Breast epithelium (tissue), 4 donors: ENCODE measurements around the gene RNF121. TPM values are rescaled to one million over a fixed set of nuclear protein-coding genes. Genes with fewer than 3 reads are reported as not detected.

Experiments
- DNase-seq, 2 donors: peaks; one replicate each; pipeline ENCODE4 v3.0.0-alpha.2; 2019; ENCODE audit warnings: low spot score in 2 of 2
- H3K27ac ChIP-seq, 2 donors: fragments of 200-600 bp; sonication (generic) in 1 of 2; one replicate each; pipeline ENCODE4 v1.5.1; 2016 to 2019; ENCODE audit warnings: mild to moderate bottlenecking in 1 of 2
- H3K27me3 ChIP-seq, 2 donors: fragments of 200-600 bp; sonication (generic) in 1 of 2; one replicate each; pipeline versions ENCODE4 v1.5.1 to v1.6.0; 2017 to 2019; ENCODE audit warnings: control low read depth in 1 of 2, mild to moderate bottlenecking in 1 of 2
- H3K36me3 ChIP-seq: fragments of 200-600 bp; one replicate; pipeline ENCODE4 v1.5.1; 2019
- H3K4me1 ChIP-seq, 2 donors: fragments of 200-600 bp; sonication (generic); one replicate each; pipeline ENCODE4 v1.5.1; 2016 to 2019; ENCODE audit warnings: control low read depth in 1 of 2
- H3K4me3 ChIP-seq, 3 donors: fragments of 200-600 bp; sonication (generic); 1 replicate in 2 of 3; 2 replicates in 1 of 3; pipeline ENCODE4 v1.5.1; 2016 to 2019; ENCODE audit warnings: mild to moderate bottlenecking in 3 of 3, moderate library complexity in 2 of 3
- H3K9me3 ChIP-seq, 2 donors: fragments of 200-600 bp; sonication (generic) in 1 of 2; one replicate each; pipeline ENCODE4 v1.5.1; 2016 to 2019; ENCODE audit warnings: control low read depth in 1 of 2
- POLR2A ChIP-seq: fragments of 450-650 bp; IDR thresholded peaks from one replicate; pipeline ENCODE4 v1.6.1; 2016; ENCODE audit warnings: antibody characterized with exemption, mild to moderate bottlenecking, moderate library complexity
- POLR2AphosphoS5 ChIP-seq, 3 donors: sonication (generic); formaldehyde crosslinking; IDR thresholded peaks; one replicate each; pipeline ENCODE4 v1.6.1; 2017; ENCODE audit warnings: antibody characterized with exemption in 3 of 3
- intact Hi-C: fragments of 100-400 bp; cut with DNase I; formaldehyde crosslinking; loops from one replicate; pipeline ENCODE4 v1.15.1; 2023; ENCODE audit warnings: low total_unique reads
- total RNA-seq, 3 donors: library from RNA; depleted of rRNA; stranded (reverse); fragments of >200 nt; gene quantifications; one replicate each; pipeline ENCODE4 v1.1.0, GENCODE V29; 2016
- TF ChIP-seq, protein P1 (sequence below), 3 donors: fragments of 450-650 bp; IDR thresholded peaks; one replicate each; pipeline ENCODE4 v1.5.1; 2016 to 2017; ENCODE audit warnings: antibody characterized with exemption in 3 of 3, mild to moderate bottlenecking in 3 of 3, moderate library complexity in 3 of 3

RNF121 gene
- total RNA-seq, 3 donors from 2014 or later, result 21.8 to 39.0 (median 37.3) TPM

DNA sequence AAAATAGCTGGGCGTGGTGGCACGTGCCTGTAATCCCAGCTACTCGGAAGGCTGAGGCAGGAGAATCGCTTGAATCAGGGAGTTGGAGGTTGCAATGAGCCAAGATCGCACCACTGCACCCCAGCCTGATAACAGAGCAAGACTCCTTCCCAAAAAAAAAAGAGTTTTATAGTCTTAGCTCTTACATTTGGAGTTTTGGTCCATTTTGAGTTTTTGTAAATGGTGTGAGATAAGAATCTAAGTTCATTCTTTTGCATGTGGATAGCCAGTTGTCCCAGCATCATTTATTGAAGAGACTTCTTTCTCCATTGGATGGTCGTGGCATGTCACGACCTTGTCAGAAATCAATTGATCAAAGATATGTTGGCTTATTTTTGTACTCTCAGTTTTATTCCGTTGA lies 34.6 kb downstream of the RNF121 start:
- Histone ChIP-seq H3K4me1 (no peaks in the 10 kb centered on the region), H3K27me3 (no peaks in the 10 kb centered on the region), H3K4me3 (no peak overlapping the region), H3K36me3 (peaks cover 10% of the 10 kb centered on the region), H3K27ac (no peak overlapping the region), H3K9me3 (no peaks in the 10 kb centered on the region)
- no peak for TF ChIP-seq POLR2A
- TF ChIP-seq, protein P1, sequence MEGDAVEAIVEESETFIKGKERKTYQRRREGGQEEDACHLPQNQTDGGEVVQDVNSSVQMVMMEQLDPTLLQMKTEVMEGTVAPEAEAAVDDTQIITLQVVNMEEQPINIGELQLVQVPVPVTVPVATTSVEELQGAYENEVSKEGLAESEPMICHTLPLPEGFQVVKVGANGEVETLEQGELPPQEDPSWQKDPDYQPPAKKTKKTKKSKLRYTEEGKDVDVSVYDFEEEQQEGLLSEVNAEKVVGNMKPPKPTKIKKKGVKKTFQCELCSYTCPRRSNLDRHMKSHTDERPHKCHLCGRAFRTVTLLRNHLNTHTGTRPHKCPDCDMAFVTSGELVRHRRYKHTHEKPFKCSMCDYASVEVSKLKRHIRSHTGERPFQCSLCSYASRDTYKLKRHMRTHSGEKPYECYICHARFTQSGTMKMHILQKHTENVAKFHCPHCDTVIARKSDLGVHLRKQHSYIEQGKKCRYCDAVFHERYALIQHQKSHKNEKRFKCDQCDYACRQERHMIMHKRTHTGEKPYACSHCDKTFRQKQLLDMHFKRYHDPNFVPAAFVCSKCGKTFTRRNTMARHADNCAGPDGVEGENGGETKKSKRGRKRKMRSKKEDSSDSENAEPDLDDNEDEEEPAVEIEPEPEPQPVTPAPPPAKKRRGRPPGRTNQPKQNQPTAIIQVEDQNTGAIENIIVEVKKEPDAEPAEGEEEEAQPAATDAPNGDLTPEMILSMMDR (IDR thresholded peaks at IDR 0.05), result no peak
- no peak for TF ChIP-seq POLR2AphosphoS5 (IDR thresholded peaks at IDR 0.05)
- DNase-seq, result no peak
- intact Hi-C loops, result no loop called here

DNA sequence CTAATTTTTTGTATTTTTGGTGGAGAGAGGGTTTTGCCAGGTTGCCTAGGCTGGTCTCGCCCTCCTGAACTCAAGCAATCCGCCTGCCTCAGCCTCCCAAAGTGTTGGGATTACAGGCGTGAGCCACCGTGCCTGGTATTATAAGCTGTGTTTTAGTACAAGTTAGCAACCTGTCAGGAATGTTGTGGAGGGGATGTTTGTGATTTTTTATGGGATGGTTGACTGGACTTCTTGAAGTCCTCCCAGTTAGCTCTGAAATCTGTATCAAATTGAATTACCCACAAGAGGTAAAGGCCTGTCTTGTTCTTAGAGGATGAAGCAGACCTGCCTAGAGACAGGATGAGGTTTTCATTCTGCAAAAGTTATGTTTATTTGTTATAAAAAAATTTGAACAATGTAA lies 35.8 kb downstream of the RNF121 start:
- no peak overlapping the region for H3K4me3 ChIP-seq
- peaks cover 10% of the 10 kb centered on the region for H3K36me3 ChIP-seq
- no peak for DNase-seq
- intact Hi-C loops, result no loop called here
- no peaks in the 10 kb centered on the region for H3K4me1 ChIP-seq
- no peaks in the 10 kb centered on the region for H3K9me3 ChIP-seq
- H3K27me3 ChIP-seq, result no peaks in the 10 kb centered on the region
- TF ChIP-seq, protein P1 (IDR thresholded peaks at IDR 0.05), result no peak
- TF ChIP-seq POLR2A (no peak), POLR2AphosphoS5 (IDR thresholded peaks at IDR 0.05) (no peak)
- H3K27ac ChIP-seq, result no peak overlapping the region

DNA sequence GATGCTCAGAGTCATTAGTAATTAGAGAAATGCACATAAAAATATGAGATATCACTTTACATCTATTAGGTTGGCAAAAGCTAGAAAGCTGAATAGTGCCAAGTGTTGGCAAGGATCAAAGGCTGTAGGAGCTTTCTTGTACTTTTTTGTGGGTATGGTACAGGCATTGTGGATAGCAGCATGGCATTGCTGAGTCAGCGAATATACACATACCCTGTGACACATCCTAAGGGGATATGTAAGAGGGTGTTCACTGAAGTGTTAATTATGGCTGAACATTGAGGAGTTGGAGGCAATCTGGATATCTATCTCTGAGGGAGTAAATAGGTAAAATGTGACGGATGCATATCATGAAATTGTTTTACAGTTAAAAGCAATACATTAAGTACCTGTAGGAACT lies 42.8 kb downstream of the RNF121 start:
- no peak for TF ChIP-seq POLR2AphosphoS5 (IDR thresholded peaks at IDR 0.05)
- no peak for TF ChIP-seq POLR2A
- TF ChIP-seq, protein P1 (IDR thresholded peaks at IDR 0.05), result no peak
- intact Hi-C loops, result no loop called here

DNA sequence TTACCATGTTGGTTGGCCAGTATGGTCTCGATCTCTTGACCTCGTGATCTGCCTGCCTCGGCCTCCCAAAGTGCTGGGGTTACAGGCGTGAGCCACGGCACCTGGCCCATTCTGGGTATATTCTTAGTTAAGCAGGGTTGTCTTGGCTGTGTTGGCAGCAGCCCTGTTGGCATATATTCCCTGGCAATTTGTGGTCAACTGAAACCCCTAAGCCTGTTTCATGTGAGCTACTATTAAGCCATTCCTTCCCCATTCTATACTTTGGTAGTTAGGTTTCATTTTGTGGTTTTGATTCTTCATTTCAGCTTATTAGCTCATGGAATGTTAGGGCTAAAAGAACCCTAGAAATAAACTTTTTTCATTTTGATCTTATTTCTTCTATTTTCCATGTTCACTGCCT lies 47.7 kb downstream of the RNF121 start:
- Histone ChIP-seq H3K27me3 (no peaks in the 10 kb centered on the region), H3K9me3 (no peaks in the 10 kb centered on the region), H3K27ac (no peak overlapping the region), H3K4me3 (no peak overlapping the region), H3K4me1 (no peaks in the 10 kb centered on the region), H3K36me3 (no peaks in the 10 kb centered on the region)
- intact Hi-C loops, result no loop called here
- no peak for DNase-seq
- TF ChIP-seq POLR2AphosphoS5 (IDR thresholded peaks at IDR 0.05) (no peak), POLR2A (no peak)
- TF ChIP-seq, protein P1 (IDR thresholded peaks at IDR 0.05), result no peak

More for the DNA sequence above, 42.8 kb downstream of the RNF121 start:
- Histone ChIP-seq H3K27me3 (no peaks in the 10 kb centered on the region), H3K4me1 (no peaks in the 10 kb centered on the region), H3K36me3 (no peaks in the 10 kb centered on the region), H3K27ac (no peak overlapping the region), H3K9me3 (no peaks in the 10 kb centered on the region), H3K4me3 (no peak overlapping the region)
- DNase-seq, result no peak

DNA sequence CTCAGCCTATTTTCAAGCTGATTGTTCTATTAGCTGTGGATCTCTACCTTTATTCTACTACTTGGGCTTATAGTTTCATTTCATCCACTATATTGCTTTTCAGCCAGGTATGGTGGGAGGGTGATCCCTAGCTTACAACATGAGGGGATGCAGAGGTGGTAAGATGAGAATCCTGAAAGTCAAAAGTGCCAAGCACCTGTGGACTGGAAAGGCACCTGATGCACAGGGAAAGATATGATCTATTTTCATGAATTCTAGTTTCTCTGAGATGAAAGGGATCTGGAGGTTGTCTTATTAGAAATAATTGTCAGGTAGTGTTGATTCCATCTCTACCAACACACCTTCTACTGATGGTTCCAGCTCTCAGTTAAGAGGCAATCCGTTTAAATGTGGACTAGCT lies 48.2 kb downstream of the RNF121 start:
- no peaks in the 10 kb centered on the region for H3K27me3 ChIP-seq
- H3K36me3 ChIP-seq, result no peaks in the 10 kb centered on the region
- no peak for TF ChIP-seq POLR2AphosphoS5 (IDR thresholded peaks at IDR 0.05)
- TF ChIP-seq POLR2A, result no peak
- TF ChIP-seq, protein P1 (IDR thresholded peaks at IDR 0.05), result no peak
- no peak for DNase-seq
- intact Hi-C loops, result no loop called here
- no peaks in the 10 kb centered on the region for H3K4me1 ChIP-seq
- no peaks in the 10 kb centered on the region for H3K9me3 ChIP-seq
- H3K4me3 ChIP-seq, result no peak overlapping the region
- H3K27ac ChIP-seq, result no peak overlapping the region
